K562 (cell line): ENCODE data around the gene RHOF. TPM values are rescaled to one million over a fixed set of nuclear protein-coding genes. Genes with fewer than 3 reads are reported as not detected.

Experiments
- ATF2 ChIP-seq: sonication (generic); formaldehyde crosslinking; IDR thresholded peaks from 2 replicates; pipeline ENCODE4 v1.8.1; 2022; ENCODE audit warnings: missing genetic modification reagents
- BDP1 ChIP-seq: IDR thresholded peaks from 3 replicates; pipeline ENCODE4 v1.6.1; 2011; ENCODE audit not compliant: insufficient read length, insufficient read depth
- BRCA1 ChIP-seq, 2 experiments: fragments of 450-650 bp in 1 of 2; sonication (generic) in 1 of 2; formaldehyde crosslinking in 1 of 2; IDR thresholded peaks; 2 replicates each; pipeline versions ENCODE4 v1.5.0 to v1.6.1; 2017 to 2020; ENCODE audit warnings: mild to moderate bottlenecking in 1 of 2, missing genetic modification reagents in 1 of 2
- COPS2 ChIP-seq: fragments of 450-650 bp; conservative IDR thresholded peaks from 2 replicates; pipeline ENCODE4 v1.6.1; 2016; ENCODE audit warnings: mild to moderate bottlenecking, moderate library complexity
- CSDE1 ChIP-seq, 2 experiments: fragments of 450-650 bp; IDR thresholded peaks; 2 replicates each; pipeline ENCODE4 v1.6.1; 2016; ENCODE audit warnings: mild to moderate bottlenecking in 1 of 2
- ELK1 ChIP-seq: sonication (generic); formaldehyde crosslinking; IDR thresholded peaks from 2 replicates; pipeline ENCODE4 v1.8.1; 2022; ENCODE audit warnings: missing genetic modification reagents
- FOXJ3 ChIP-seq: sonication (generic); formaldehyde crosslinking; IDR thresholded peaks from 2 replicates; pipeline ENCODE4 v1.4.0; 2020; ENCODE audit warnings: mild to moderate bottlenecking, missing genetic modification reagents
- GTF2E2 ChIP-seq: fragments of 200-800 bp; sonication (Bioruptor generic); IDR thresholded peaks from 2 replicates; pipeline ENCODE4 v1.6.1; 2016; ENCODE audit warnings: missing genetic modification characterization, missing compliant biosample characterization
- HDAC2 ChIP-seq: fragments of 450-650 bp; IDR thresholded peaks from 2 replicates; pipeline ENCODE4 v1.6.1; 2016; ENCODE audit warnings: mild to moderate bottlenecking
- HDAC6 ChIP-seq: IDR thresholded peaks from 2 replicates; pipeline ENCODE4 v1.6.1; 2012; ENCODE audit warnings: low read depth, mild to moderate bottlenecking, control low read depth, inconsistent platforms, low read length, moderate library complexity
- MITF ChIP-seq: IDR thresholded peaks from 2 replicates; pipeline ENCODE4 v1.6.1; 2014; ENCODE audit warnings: antibody characterized with exemption
- NR0B1 ChIP-seq: fragments of 450-650 bp; IDR thresholded peaks from one replicate; pipeline ENCODE4 v1.6.1; 2018; ENCODE audit warnings: mild to moderate bottlenecking, moderate library complexity; ENCODE audit not compliant: partially characterized antibody
- NR1H2 ChIP-seq: sonication (generic); formaldehyde crosslinking; IDR thresholded peaks from 2 replicates; pipeline ENCODE4 v1.4.0; 2020; ENCODE audit warnings: mild to moderate bottlenecking, missing genetic modification reagents
- POU5F1 ChIP-seq: fragments of 150-350 bp; IDR thresholded peaks from 2 replicates; pipeline ENCODE4 v1.6.1; 2014; ENCODE audit warnings: borderline replicate concordance, low read length, low read depth, mild to moderate bottlenecking; ENCODE audit not compliant: partially characterized antibody
- RAD21 ChIP-seq, 2 experiments: fragments of 250-450 bp in 1 of 2; fragments of 450-650 bp in 1 of 2; sonication (Bioruptor Pico) in 1 of 2; formaldehyde crosslinking in 1 of 2; IDR thresholded peaks in 1 of 2; conservative IDR thresholded peaks in 1 of 2; 2 replicates each; pipeline versions ENCODE4 v1.4.0 to v1.8.0; 2020 to 2022; ENCODE audit warnings: mild to moderate bottlenecking in 2 of 2, moderate library complexity in 1 of 2
- TSC22D4 ChIP-seq: fragments of 450-650 bp; IDR thresholded peaks from 2 replicates; pipeline ENCODE4 v1.6.1; 2016; ENCODE audit warnings: missing genetic modification characterization, missing biosample characterization, control low read depth
- ZBTB12 ChIP-seq: fragments of 250-450 bp; sonication (Bioruptor Pico); IDR thresholded peaks from 2 replicates; pipeline ENCODE4 v1.4.0; 2020
- ZNF277 ChIP-seq: fragments of 250-450 bp; sonication (Bioruptor Pico); IDR thresholded peaks from 2 replicates; pipeline ENCODE4 v1.8.0; 2022; ENCODE audit warnings: inconsistent platforms, mild to moderate bottlenecking, moderate library complexity, borderline replicate concordance
- ZNF431 ChIP-seq: sonication (generic); formaldehyde crosslinking; IDR thresholded peaks from 2 replicates; pipeline ENCODE4 v1.8.0; 2022; ENCODE audit warnings: mild to moderate bottlenecking, missing genetic modification reagents
- polyA plus RNA-seq, 8 experiments: library from polyadenylated mRNA; depleted of rRNA in 4 of 8; stranded (reverse) in 5 of 8; unstranded in 3 of 8; fragments of >200 nt; fragmentation: Nextera tagmentation in 2 of 8; fragmentation: Illumina TruSeq in 1 of 8; extraction: Ambion mirVana in 2 of 8; extraction: Trizol in 1 of 8; gene quantifications; 2 replicates each; pipeline versions ENCODE4 v1.2.1 to v1.2.3, GENCODE V29; 2011 to 2014; ENCODE audit warnings: inconsistent platforms in 1 of 8, missing spikeins in 1 of 8
- total RNA-seq, 7 experiments: library from RNA; depleted of rRNA in 6 of 7; stranded (reverse); fragments of >200 nt in 6 of 7; fragmentation: Illumina TruSeq in 2 of 7; extraction: Trizol in 2 of 7; gene quantifications; 2 replicates each; pipeline versions ENCODE4 v1.2.1 to v1.2.3, GENCODE V29; 2011 to 2021; ENCODE audit warnings: low replicate concordance in 1 of 7

Gene RHOF
- total and polyA plus RNA-seq, 9 of the 15 experiments (the other 6 are each of a cell fraction or from before 2014, with no cell fraction given) = 0.13 to 10.1 (median 4.0) TPM

- TF ChIP-seq GTF2E2 (no peak), TSC22D4 (no peak), ATF2 (CRISPR knock-in tag) (no peak), ZBTB12 (CRISPR knock-in tag) (no peak), BDP1 (no peak), NR0B1 (no peak), NR1H2 (CRISPR knock-in tag) (no peak), CSDE1 (IDR thresholded peaks at IDR 0.05) (no peak), POU5F1 (no peak), FOXJ3 (CRISPR knock-in tag) (no peak), COPS2 (no peak), HDAC6 (no peak), BRCA1 (IDR thresholded peaks at IDR 0.05) (no peak), BRCA1 (CRISPR knock-in tag; IDR thresholded peaks at IDR 0.05) (no peak), ZNF277 (CRISPR knock-in tag) (no peak), ZNF431 (CRISPR knock-in tag) (no peak), HDAC2 (peak; percentile 63), MITF (no peak), ELK1 (CRISPR knock-in tag) (no peak), RAD21 (CRISPR knock-in tag; conservative IDR thresholded peaks at IDR 0.05 in 1 of 2, IDR thresholded peaks at IDR 0.05 in 1 of 2) (no peak; a peak in 2 of 4 replicates)
Observed at GRCh38 chr12:121839106-121839992, 45.9 kb upstream of the RHOF start (continued).
